GM18873 (cell line): Measurements from ENCODE around the gene IFT81.
"Not testable (repeated sequence)": the region's sequence is repeated elsewhere in the genome, so short reads cannot be mapped to it uniquely, and the experiment has no call there.

Experiments used
- ATAC-seq: cut with Tn5 transposase; IDR thresholded peaks from one replicate; pipeline ENCODE4 v1.9.1; 2021; ENCODE audit warnings: mild to moderate bottlenecking, moderate library complexity, moderate number of reproducible peaks; ENCODE audit not compliant: unreplicated experiment, low FRiP score

The IFT81 gene

GRCh38 chr12:110107369-110108281 is 16.5 kb upstream of the IFT81 start:
- ATAC-seq, result no peak

GRCh38 chr12:110108309-110109036 is 15.7 kb upstream of the IFT81 start:
- no peak for ATAC-seq

- ATAC-seq, result no peak
Measured at GRCh38 chr12:110109037-110109836, 14.9 kb upstream of the IFT81 start.

GRCh38 chr12:110109837-110110535 is 14.2 kb upstream of the IFT81 start:
- ATAC-seq, result no peak

GRCh38 chr12:110111476-110112334 is 12.5 kb upstream of the IFT81 start:
- no peak for ATAC-seq

- ATAC-seq, result no peak
Measured at GRCh38 chr12:110112335-110112660, 11.9 kb upstream of the IFT81 start.

- ATAC-seq, result no peak
Measured at GRCh38 chr12:110114528-110114937, 9.6 kb upstream of the IFT81 start.

GRCh38 chr12:110115675-110116074 is 8.5 kb upstream of the IFT81 start:
- no peak for ATAC-seq

GRCh38 chr12:110116623-110117022 is 7.5 kb upstream of the IFT81 start:
- no peak for ATAC-seq

- ATAC-seq, result not testable (repeated sequence)
Measured at GRCh38 chr12:110117210-110117609, 6.9 kb upstream of the IFT81 start.

- no peak for ATAC-seq
Measured at GRCh38 chr12:110117956-110118685, 6.0 kb upstream of the IFT81 start.

- ATAC-seq, result no peak
Measured at GRCh38 chr12:110122929-110123328, 1.2 kb upstream of the IFT81 start.

GRCh38 chr12:110123919-110124268 is 263 bp upstream of the IFT81 start:
- ATAC-seq, result no peak

- no peak for ATAC-seq
Measured at GRCh38 chr12:110126557-110126956, 2.4 kb downstream of the IFT81 start.

- ATAC-seq, result no peak
Measured at GRCh38 chr12:110134691-110135411, 10.7 kb downstream of the IFT81 start.

GRCh38 chr12:110135806-110136205 is 11.6 kb downstream of the IFT81 start:
- no peak for ATAC-seq

- no peak for ATAC-seq
Measured at GRCh38 chr12:110137786-110138185, 13.6 kb downstream of the IFT81 start.

GRCh38 chr12:110141389-110141788 is 17.2 kb downstream of the IFT81 start:
- no peak for ATAC-seq
